ENCODE results near the gene ZIC4.

DNA sequence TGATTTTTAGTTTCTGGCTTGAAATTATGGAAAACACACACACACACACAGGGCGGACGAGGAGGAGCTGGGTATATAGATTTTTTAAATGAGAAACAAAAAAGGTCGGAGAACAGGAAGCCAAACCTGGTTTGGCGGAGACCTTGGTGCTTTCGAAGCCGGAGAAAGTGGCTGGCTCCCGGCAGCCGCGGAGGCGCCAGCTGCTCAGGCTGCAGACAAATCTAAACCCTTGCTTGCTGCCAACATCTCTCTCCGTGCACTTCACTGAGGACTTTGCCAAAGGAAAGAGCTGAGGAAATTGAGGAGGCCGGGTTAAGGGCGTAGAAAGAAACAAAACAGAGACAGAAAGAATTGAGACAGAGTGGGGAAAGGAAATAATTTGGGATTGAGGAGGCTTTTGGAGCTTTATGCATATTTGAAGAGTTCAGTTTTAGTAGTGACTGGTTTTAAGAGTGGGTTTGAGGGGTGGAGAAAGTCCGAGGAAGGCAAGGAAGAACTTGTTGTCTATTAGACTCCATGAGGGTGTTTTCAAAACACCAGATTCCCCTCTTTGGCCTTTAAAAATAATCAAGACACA lies 5.0 kb upstream of the ZIC4 start:
- TF ChIP-seq CTCF (conservative IDR thresholded peaks at IDR 0.05 in 1 of 2, IDR thresholded peaks at IDR 0.05 in 1 of 2; ENCODE audit: extremely low read depth in 1 of 2, insufficient read depth in 1 of 2, low read depth in 1 of 2, low read length in 2 of 2) (no peak), EZH2 (IDR thresholded peaks at IDR 0.05; ENCODE audit: borderline replicate concordance, low read length) (no peak)
